A673 (cell line): ENCODE data around the gene TMTC2.

ENCODE experiments used
- CTCF ChIP-seq: fragments of 300-800, 200-600 bp; sonication (generic); conservative IDR thresholded peaks from 2 replicates; pipeline ENCODE4 v1.5.1; 2017; ENCODE audit warnings: low read depth, mild to moderate bottlenecking, antibody characterized with exemption, low read length, moderate library complexity, mixed read lengths
- EZH2 ChIP-seq: fragments of 200-600 bp; sonication (generic); IDR thresholded peaks from 2 replicates; pipeline ENCODE4 v1.6.1; 2017; ENCODE audit warnings: borderline replicate concordance, low read depth, mild to moderate bottlenecking, mixed read lengths, antibody characterized with exemption, low read length; ENCODE audit not compliant: poor library complexity, severe bottlenecking

GRCh38 chr12:83110424-83110823 is 423.7 kb downstream of the TMTC2 start:
- no peak for TF ChIP-seq CTCF
- TF ChIP-seq EZH2, result no peak
